SIG-M5 treated with dmso at 0.1 percent for 504 hours (cell line): ENCODE data around the gene TMEM223.
"Not testable (repeated sequence)": the region's sequence is repeated elsewhere in the genome, so short reads cannot be mapped to it uniquely, and the experiment has no call there.

ENCODE experiments used
- DNase-seq: peaks from one replicate; lab custom pipeline; 2025; ENCODE audit not compliant: unreplicated experiment; lab: John Stamatoyannopoulos, UW

Gene TMEM223, protein sequence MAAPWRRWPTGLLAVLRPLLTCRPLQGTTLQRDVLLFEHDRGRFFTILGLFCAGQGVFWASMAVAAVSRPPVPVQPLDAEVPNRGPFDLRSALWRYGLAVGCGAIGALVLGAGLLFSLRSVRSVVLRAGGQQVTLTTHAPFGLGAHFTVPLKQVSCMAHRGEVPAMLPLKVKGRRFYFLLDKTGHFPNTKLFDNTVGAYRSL

GRCh38 chr11:62791501-62792201 lies at the start of gene TMEM223:
Gene TMEM223, minus strand, starts transcription at chr11:62792006. Its CDS starts 12 bp downstream, at chr11:62791994.
- peak; percentile 78 for DNase-seq

GRCh38 chr11:62840721-62841360 lies 49.0 kb upstream of the TMEM223 start:
- DNase-seq = peak; percentile 72

- DNase-seq = peak; percentile 92
Measured at GRCh38 chr11:62839050-62839945, 47.5 kb upstream of the TMEM223 start, which contains the start of gene WDR74. Gene WDR74, minus strand, starts transcription at chr11:62839590. Its CDS starts 20 bp downstream, at chr11:62839570.

- no peak for DNase-seq
Measured at GRCh38 chr11:62835336-62835735, 43.5 kb upstream of the TMEM223 start.

DNA sequence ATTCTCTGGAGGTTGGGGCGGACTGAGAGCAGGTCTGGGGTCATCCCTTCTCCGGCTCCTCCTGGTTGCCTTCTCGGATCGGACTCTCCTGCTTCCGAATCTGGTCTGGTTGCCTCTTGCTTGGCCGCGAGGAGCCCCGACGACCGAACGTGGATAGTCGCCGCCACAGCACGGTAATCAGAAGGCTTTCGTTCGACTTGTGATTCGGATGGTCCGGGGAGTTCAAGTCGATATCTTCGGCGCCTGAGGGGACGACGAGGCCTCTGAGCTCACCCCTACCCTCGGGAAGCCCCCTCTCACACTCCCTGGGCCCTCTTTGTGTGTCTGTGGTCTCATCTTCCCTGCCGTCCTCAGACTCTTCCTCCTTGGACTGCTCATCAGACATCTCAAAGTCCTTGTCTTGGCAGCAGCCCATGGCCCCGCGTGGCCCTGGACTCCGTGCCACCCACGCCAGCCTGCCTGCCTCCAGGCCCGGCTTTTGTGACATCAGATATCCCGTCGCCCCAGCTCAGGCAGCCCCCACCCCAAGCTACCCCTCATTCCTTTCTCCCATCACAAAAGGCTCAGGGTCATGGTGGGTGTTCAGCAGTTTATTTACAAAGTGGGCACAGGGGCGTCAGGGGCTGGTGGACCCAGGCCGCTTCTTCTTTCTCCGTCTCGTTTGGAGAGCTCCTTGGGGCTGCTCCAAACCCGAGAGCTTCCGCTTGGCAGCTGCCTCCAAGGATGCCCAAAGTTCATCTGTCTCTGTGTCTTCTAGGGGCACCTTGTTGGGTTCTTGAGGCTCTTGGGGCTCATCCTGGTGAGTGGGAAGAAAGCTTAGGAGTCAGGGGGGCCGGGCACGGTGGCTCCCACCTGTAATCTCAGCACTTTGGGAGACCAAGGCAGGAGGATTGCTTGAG lies 40.8 kb upstream of the TMEM223 start, which contains the start of gene TEX54:
Gene TEX54 (minus strand): TSS at position 506 of the 899 bp plus-strand sequence.
- DNase-seq = no peak

- peak; percentile 96 for DNase-seq
Measured at GRCh38 chr11:62831520-62832335, 39.9 kb upstream of the TMEM223 start, which contains the start of gene STX5. Gene STX5, minus strand, starts transcription at chr11:62832051. Its CDS starts 808 bp downstream, at chr11:62831243.

DNA sequence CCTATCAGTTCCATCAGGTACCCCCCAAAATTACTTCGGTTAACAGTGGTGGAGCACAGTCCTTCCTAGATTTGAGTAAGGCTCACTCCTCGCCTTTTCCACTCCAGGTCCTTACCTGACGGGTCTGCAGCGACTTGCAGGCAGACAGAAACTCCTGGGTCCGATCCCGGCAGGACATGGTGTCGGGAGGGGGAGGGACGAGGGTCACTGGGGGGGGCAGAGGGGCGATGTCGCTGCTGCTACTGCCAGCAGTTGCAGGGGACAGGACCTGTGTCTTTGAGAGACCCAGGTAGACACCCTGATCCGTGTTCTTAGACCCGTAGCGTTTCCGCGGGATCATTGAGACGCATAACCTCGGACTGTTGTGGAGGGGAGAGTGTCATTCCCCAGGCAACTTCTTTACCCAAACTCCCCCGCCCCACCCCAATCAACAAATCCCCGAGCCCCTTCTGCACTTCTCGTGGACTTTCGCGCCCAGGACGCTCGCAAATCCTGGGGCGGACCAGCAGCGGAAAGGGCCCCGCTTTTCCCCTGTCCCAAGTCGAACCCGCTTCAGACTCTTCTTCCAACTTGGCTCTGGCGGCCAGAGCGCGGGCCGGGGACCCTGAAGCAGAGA lies 39.2 kb upstream of the TMEM223 start:
- DNase-seq = peak; percentile 65

GRCh38 chr11:62828130-62828529 lies 36.3 kb upstream of the TMEM223 start:
- DNase-seq = not testable (repeated sequence)

GRCh38 chr11:62823677-62824076 lies 31.9 kb upstream of the TMEM223 start:
- no peak for DNase-seq

DNA sequence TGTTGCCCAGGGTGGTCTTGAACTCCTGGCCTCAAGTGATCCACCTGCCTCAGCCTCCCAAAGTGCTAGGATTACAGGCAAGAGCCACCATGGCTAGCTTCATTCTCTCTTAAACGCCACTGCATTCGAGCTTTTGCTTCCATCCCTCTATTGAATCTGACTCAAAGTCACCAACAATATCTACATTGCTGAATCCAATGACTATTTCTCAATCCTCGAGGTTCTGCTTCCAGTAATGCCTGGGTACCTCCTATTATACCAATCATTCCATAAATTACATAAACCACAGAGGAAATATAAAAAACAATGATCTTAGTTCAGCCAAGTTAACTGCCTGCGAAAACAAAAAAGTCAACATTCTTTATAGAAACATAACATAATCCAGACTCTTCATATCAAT lies 25.3 kb upstream of the TMEM223 start:
- DNase-seq = no peak

DNA sequence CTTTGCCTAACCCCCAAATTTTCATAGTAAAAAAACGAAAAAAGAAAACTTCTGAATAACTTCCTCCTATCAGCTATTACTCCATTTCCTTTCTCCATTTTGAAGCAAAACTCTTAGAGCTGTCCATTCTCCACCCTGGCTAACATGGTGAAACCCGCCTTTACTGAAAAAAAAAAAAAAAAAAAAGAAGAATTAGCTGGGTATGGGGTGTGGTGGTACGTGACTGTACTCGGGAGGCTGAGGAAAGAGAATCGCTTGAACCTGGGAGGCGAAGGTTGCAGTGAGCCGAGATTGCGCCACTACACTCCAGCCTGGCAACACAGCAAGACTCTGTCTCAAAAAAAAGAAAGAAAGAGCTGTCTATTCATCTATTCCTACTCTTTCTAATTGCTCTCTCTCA lies 24.8 kb upstream of the TMEM223 start:
- DNase-seq = peak; percentile 89

DNA sequence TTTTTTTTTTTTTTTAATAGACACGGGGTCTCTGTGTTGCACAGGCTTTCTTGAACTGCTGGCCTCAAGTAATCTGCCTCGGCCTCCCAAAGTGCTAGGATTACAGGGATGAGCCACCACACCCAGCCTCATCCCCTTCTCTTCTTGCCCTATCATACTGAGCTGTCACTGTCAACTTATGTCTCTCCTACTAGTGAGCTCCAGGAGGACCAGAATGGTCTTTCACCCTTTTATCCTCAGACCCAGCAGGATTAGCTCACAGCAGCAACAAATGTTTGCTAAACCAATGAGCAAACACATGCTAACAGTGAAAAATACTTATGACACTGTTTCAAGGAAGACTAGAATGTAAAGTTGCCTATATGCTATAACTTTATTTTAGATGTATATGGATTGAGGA lies 19.9 kb upstream of the TMEM223 start:
- DNase-seq = no peak

GRCh38 chr11:62810748-62811147 lies 18.9 kb upstream of the TMEM223 start:
- DNase-seq = no peak

DNA sequence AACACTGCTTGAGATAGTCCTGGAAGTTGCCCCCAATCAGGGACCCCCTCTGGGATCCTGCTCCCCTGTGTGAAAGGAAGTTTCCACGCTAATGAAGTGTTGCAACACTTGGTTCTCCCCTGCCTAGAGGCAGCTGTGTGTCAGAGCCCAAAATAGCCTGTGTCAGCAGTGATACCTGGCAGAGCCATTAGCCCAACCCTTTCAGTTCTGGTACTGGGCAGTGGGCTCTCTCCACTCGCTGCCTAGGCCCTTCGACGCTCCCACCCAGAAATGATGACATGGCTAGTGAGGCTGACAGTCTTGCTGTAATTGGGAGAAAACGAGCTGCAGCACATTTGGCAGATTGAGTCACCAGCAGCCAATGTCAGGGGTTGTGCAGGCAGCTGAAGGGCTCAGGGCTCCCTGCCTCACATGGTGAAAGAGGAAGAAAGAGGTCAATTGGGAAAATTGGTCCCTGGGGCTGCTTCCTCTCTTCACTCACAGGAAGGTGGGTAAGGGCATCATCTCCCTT lies 14.9 kb upstream of the TMEM223 start:
- peak; percentile 82 for DNase-seq

DNA sequence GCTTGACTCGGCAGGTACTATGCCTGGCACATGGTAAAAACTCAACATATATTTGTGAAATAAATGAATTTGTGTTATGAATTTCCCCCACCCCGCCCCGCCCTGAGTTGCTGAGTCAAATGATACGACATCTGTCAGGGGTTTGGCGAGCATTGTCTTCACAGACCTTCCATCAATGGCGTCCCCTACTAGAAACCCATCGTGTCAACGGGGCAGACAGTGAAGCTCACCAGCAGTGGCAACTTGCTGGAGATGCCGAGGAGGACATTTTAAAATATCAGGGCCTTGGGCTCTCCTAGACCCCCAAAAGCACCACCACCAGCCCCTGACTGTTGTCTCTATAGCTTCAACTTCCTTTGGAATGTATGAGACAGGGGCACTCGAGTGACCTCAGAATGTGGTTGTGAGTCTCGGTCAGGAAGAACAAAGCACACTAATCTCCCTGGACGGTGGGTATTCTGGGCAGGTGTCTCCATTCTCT lies 14.2 kb upstream of the TMEM223 start:
- DNase-seq = peak; percentile 20

DNA sequence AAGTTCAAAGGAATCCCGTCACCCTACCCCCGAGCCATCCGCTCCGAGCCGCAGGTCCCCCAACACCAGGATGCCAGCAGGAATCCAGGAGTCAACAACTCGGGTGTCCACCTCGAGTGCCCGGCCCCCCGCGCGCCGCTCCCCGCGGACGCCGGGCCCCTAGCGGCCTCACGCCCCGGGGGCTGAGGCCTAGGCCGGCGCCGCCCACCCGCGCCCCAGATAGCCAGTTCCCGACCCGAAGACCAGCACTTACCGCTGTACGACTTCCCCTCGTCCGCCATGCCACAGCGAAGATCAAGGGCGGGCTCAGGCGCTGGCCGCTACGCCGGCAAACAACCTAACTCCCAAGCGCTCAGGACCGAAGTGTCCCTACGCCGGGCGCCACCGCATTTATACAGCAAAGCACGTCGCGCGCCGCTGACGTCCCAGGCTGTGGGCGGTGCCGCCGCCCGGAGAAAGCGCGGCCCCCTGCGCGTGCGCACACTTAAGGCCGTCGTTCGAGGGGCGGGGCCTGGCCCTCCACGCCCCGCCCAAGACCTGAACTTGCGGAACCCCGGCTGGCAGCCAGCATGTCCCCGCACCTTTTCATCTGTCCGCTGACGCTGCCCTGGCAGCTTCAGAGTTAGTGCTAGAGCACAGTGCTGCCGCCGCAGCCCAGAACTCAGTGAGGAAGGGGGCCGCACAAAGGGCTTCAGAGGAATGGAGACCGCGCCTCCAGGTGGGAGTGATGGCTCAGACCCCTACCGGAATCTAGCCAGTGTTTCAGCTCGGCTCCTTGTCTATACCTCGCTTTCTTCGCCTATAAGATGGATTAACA lies 13.5 kb upstream of the TMEM223 start, which contains the start of gene NXF1:
Gene NXF1 (minus strand): TSS at position 365 of the 817 bp plus-strand sequence. CDS start 84 bp downstream, at position 281.
- DNase-seq = peak; percentile 87
